B cell (primary cell): ENCODE measurements around the gene ZNF835. TPM values are rescaled to one million over a fixed set of nuclear protein-coding genes. Genes with fewer than 3 reads are reported as not detected.
"Not testable (repeated sequence)": the region's sequence is repeated elsewhere in the genome, so short reads cannot be mapped to it uniquely, and the experiment has no call there.

Source experiments
- ATAC-seq: fragments of 200-7000 bp; cut with Tn5 transposase; one replicate; pipeline ENCODE4 v1.10.0; 2021; ENCODE audit warnings: low read depth, mild to moderate bottlenecking, moderate number of reproducible peaks, moderate library complexity
- CTCF ChIA-PET: fragments of 350-600 bp; sonication (Branson Sonifier 250); formaldehyde crosslinking; loops from one replicate; lab custom pipeline; 2021; ENCODE audit warnings: antibody characterized with exemption, inconsistent platforms; lab: Charles Lee
- POLR2A ChIA-PET: fragments of 350-600 bp; sonication (Branson Sonifier 250); formaldehyde crosslinking; loops from one replicate; lab custom pipeline; 2021; ENCODE audit warnings: antibody characterized with exemption; lab: Charles Lee
- DNase-seq: peaks from one replicate; pipeline ENCODE4 v3.0.0; 2013
- H2AFZ ChIP-seq: 2 replicates; pipeline ENCODE4 v1.6.1; 2012; ENCODE audit warnings: mild to moderate bottlenecking, low read depth, low read length; ENCODE audit not compliant: insufficient read depth, poor library complexity, severe bottlenecking
- H3K27ac ChIP-seq, 2 donors: 1 replicate in 1 of 2; 2 replicates in 1 of 2; pipeline ENCODE4 v1.5.1; 2012 to 2013; ENCODE audit warnings: low read length in 2 of 2, mild to moderate bottlenecking in 2 of 2, moderate library complexity in 1 of 2
- H3K27me3 ChIP-seq, 4 experiments: fragments of 200-600 bp in 1 of 4; sonication (generic) in 1 of 4; replicated peaks in 1 of 4; 1 replicate in 2 of 4; 2 replicates in 2 of 4; pipeline versions ENCODE4 v1.6.1 to v1.7.0; 2013 to 2016; ENCODE audit warnings: low read length in 3 of 4, mild to moderate bottlenecking in 2 of 4, mixed read lengths in 1 of 4, moderate library complexity in 1 of 4; ENCODE audit not compliant: insufficient read depth in 4 of 4, control insufficient read depth in 3 of 4; ENCODE audit errors: control extremely low read depth in 1 of 4
- H3K36me3 ChIP-seq, 2 experiments: replicated peaks in 1 of 2; 1 replicate in 1 of 2; 2 replicates in 1 of 2; pipeline versions ENCODE4 v1.6.1 to v1.7.1; 2013; ENCODE audit warnings: low read length in 1 of 2; ENCODE audit not compliant: insufficient read depth in 2 of 2, control insufficient read depth in 1 of 2; ENCODE audit errors: control extremely low read depth in 1 of 2, extremely low read depth in 1 of 2
- H3K4me1 ChIP-seq, 2 donors: fragments of 200-600 bp in 1 of 2; sonication (generic) in 1 of 2; 1 replicate in 1 of 2; 2 replicates in 1 of 2; pipeline versions ENCODE4 v1.5.1 to v1.6.1; 2013 to 2017; ENCODE audit warnings: low read length in 2 of 2; ENCODE audit not compliant: control insufficient read depth in 2 of 2, insufficient read depth in 2 of 2
- H3K4me2 ChIP-seq: replicated peaks from 2 replicates; pipeline ENCODE3; 2012; ENCODE audit warnings: mild to moderate bottlenecking, low read depth, low read length; ENCODE audit not compliant: poor library complexity, severe bottlenecking
- H3K4me3 ChIP-seq, 5 experiments: fragments of 200-600 bp in 1 of 5; sonication (generic) in 1 of 5; 1 replicate in 3 of 5; 2 replicates in 2 of 5; pipeline versions ENCODE4 v1.5.1 to v1.7.0; 2011 to 2016; ENCODE audit warnings: low read length in 4 of 5, mild to moderate bottlenecking in 4 of 5, low read depth in 2 of 5, control low read depth in 1 of 5, moderate library complexity in 1 of 5; ENCODE audit not compliant: insufficient read depth in 1 of 5; ENCODE audit errors: control extremely low read depth in 1 of 5, extremely low read depth in 1 of 5
- H3K79me2 ChIP-seq: fragments of 200-600 bp; sonication (generic); one replicate; pipeline ENCODE4 v1.6.0; 2016; ENCODE audit warnings: low read length; ENCODE audit not compliant: control insufficient read depth, insufficient read depth
- H3K9ac ChIP-seq: fragments of 200-600 bp; sonication (generic); 2 replicates; pipeline ENCODE4 v1.6.1; 2017; ENCODE audit warnings: mild to moderate bottlenecking, low read length, moderate library complexity
- H3K9me3 ChIP-seq, 3 donors: one replicate each; pipeline versions ENCODE4 v1.6.1 to v1.7.1; 2013; ENCODE audit warnings: low read length in 2 of 3; ENCODE audit not compliant: control insufficient read depth in 2 of 3, insufficient read depth in 1 of 3; ENCODE audit errors: control extremely low read depth in 1 of 3
- H4K20me1 ChIP-seq: 2 replicates; pipeline ENCODE4 v1.6.0; 2012; ENCODE audit warnings: mild to moderate bottlenecking, low read length; ENCODE audit not compliant: insufficient read depth, control insufficient read depth, poor library complexity, severe bottlenecking
- H3K27ac Mint-ChIP-seq: one replicate; pipeline ENCODE4 v1.8.0; 2021; ENCODE audit warnings: mixed read lengths
- H3K27me3 Mint-ChIP-seq: one replicate; pipeline ENCODE4 v1.8.0; 2021; ENCODE audit warnings: mixed read lengths
- H3K4me1 Mint-ChIP-seq: one replicate; pipeline ENCODE4 v1.8.0; 2021; ENCODE audit warnings: mixed read lengths
- H3K4me3 Mint-ChIP-seq: one replicate; pipeline ENCODE4 v1.8.0; 2021; ENCODE audit warnings: mixed read lengths
- H3K9me3 Mint-ChIP-seq: one replicate; pipeline ENCODE4 v1.8.0; 2022; ENCODE audit warnings: mixed read lengths; ENCODE audit not compliant: insufficient read depth
- CTCF ChIP-seq: fragments of 200-600 bp; IDR thresholded peaks from one replicate; pipeline ENCODE4 v1.8.0; 2022; ENCODE audit warnings: antibody characterized with exemption, mild to moderate bottlenecking
- EZH2 ChIP-seq: IDR thresholded peaks from 2 replicates; pipeline ENCODE4 v1.6.1; 2012; ENCODE audit warnings: borderline replicate concordance, low read depth, mild to moderate bottlenecking, moderate library complexity, low read length; ENCODE audit not compliant: insufficient read depth, poor library complexity, severe bottlenecking
- WGBS: methylation state at CpG from one replicate; pipeline ENCODE4 v1.1.5; 2013; ENCODE audit warnings: missing lambda C conversion rate; ENCODE audit not compliant: insufficient coverage; 5-methylcytosine and 5-hydroxymethylcytosine counted together
- intact Hi-C: fragments of 100-400 bp; cut with micrococcal nuclease; formaldehyde crosslinking; loops from one replicate; pipeline ENCODE4 v1.10.0; 2022
- polyA plus RNA-seq: library from polyadenylated mRNA; depleted of rRNA; stranded (reverse); fragments of >200 nt; gene quantifications from 2 replicates; pipeline ENCODE4 v1.2.3, GENCODE V29; 2012
- total RNA-seq, 2 donors: library from RNA; stranded (reverse); fragments of 120-200 nt in 1 of 2; gene quantifications; 1 replicate in 1 of 2; 2 replicates in 1 of 2; pipeline versions ENCODE4 v1.2.3 to v1.2.4, GENCODE V29; 2013 to 2022

ZNF835 gene
- total and polyA plus RNA-seq, 2 donors (not counting 1 experiment from before 2014, with no cell fraction given): 4.3 to 7.0 TPM

- Histone ChIP-seq H3K36me3 (no peaks in the 10 kb centered on the region), H3K4me1 (no peaks in the 10 kb centered on the region), H3K27me3 (no peaks in the 10 kb centered on the region), H3K9me3 (peaks cover 0 to 21% (median 0%) of the 10 kb centered on the region in 3 donors), H3K27ac (no peak overlapping the region), H3K79me2 (no peaks in the 10 kb centered on the region), H4K20me1 (no peaks in the 10 kb centered on the region), H3K4me3 (no peak overlapping the region), H3K9ac (no peak overlapping the region), H3K4me2 (no peak overlapping the region), H2AFZ (no peak overlapping the region)
- no peak for TF ChIP-seq CTCF
- TF ChIP-seq EZH2: no peak
- Mint-ChIP-seq H3K4me1 (no peaks in the 10 kb centered on the region), H3K4me3 (no peak overlapping the region), H3K27me3 (no peaks in the 10 kb centered on the region), H3K27ac (no peak overlapping the region), H3K9me3 (no peaks in the 10 kb centered on the region)
- 92% methylated on average over 7 of the region's 8 CpGs for WGBS
- no peak for DNase-seq
- no peak for ATAC-seq
- ChIA-PET CTCF (no interaction called here), POLR2A (no interaction called here)
- intact Hi-C loops: no loop called here
These were observed 6.6 kb upstream of the ZNF835 start for GRCh38 chr19:56678205-56678604.

DNA sequence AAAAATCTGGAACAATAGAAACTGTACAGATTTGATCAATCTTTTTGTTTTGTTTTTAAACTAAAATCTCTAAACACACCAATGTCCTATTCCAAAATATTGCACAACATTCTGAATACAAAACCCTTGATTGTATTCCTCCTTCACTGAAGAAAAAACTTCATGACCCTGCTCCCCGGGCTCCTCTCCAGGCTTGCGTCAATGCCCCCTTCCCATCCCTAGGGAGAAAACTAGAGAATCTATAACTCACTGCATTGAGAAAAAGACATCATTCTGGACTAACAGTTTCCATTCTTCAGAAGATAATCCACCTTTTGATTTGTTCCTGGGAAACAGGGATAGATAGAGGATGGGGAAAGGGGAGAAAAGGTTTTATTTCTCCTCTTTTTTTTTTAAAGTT, 1.1 kb upstream of the ZNF835 start:
- H3K9me3 Mint-ChIP-seq: not testable (repeated sequence)
- WGBS: 100% methylated on average over 2 of the region's 2 CpGs

More for the DNA sequence above, 1.1 kb upstream of the ZNF835 start:
- H3K36me3 ChIP-seq, H3K4me2 ChIP-seq, H3K27ac Mint-ChIP-seq, ATAC-seq, CTCF ChIA-PET, H3K9ac ChIP-seq, H3K27me3 Mint-ChIP-seq, H4K20me1 ChIP-seq, H3K27me3 ChIP-seq, H3K27ac ChIP-seq, POLR2A ChIA-PET, H2AFZ ChIP-seq, DNase-seq, H3K4me3 ChIP-seq: not testable (repeated sequence)
- Histone ChIP-seq H3K4me1 (peaks cover 9 to 18% of the 10 kb centered on the region in 2 donors), H3K79me2 (peaks cover 14% of the 10 kb centered on the region), H3K9me3 (peaks cover 0 to 41% (median 0%) of the 10 kb centered on the region in 3 donors)
- intact Hi-C loops: loop anchor here (5.0 kb wide), 1 partner anchor 1635 kb away; the partner anchor contains the start of gene ERVK3-1
- H3K4me3 Mint-ChIP-seq: peak overlapping the region; percentile 39
- peaks cover 14% of the 10 kb centered on the region for H3K4me1 Mint-ChIP-seq
